SU-DHL-6 (cell line): ENCODE results near the gene TMEM38B.
"Not testable (repeated sequence)": the region's sequence is repeated elsewhere in the genome, so short reads cannot be mapped to it uniquely, and the experiment has no call there.

Experiments used
- H2AFZ ChIP-seq: fragments of 200-600 bp; sonication (generic); 2 replicates; pipeline ENCODE4 v1.6.1; 2014; ENCODE audit warnings: low read depth, mild to moderate bottlenecking, moderate library complexity, mixed read lengths, antibody characterized with exemption, low read length; ENCODE audit not compliant: severe bottlenecking
- H3F3A ChIP-seq: fragments of 200-600 bp; shearing (Covaris generic); 2 replicates; pipeline ENCODE4 v1.6.0; 2016; ENCODE audit warnings: antibody characterized with exemption, mild to moderate bottlenecking; ENCODE audit not compliant: insufficient read depth
- H3K27ac ChIP-seq: fragments of 200-600 bp; sonication (generic); 2 replicates; pipeline ENCODE4 v1.5.1; 2016; ENCODE audit warnings: low read depth, mild to moderate bottlenecking, low read length, moderate library complexity, mixed read lengths
- H3K27me3 ChIP-seq: fragments of 200-600 bp; sonication (generic), shearing (Covaris generic); 2 replicates; pipeline ENCODE4 v1.6.0; 2014; ENCODE audit warnings: mild to moderate bottlenecking, low read length
- H3K36me3 ChIP-seq: fragments of 200-600 bp; sonication (generic); 2 replicates; pipeline ENCODE4 v1.6.1; 2014; ENCODE audit warnings: mild to moderate bottlenecking, low read length, mixed read lengths
- H3K4me2 ChIP-seq: fragments of 300-600, 200-600 bp; shearing (Covaris generic), sonication (generic); 2 replicates; pipeline ENCODE4 v1.6.0; 2014; ENCODE audit warnings: low read length, low read depth, mild to moderate bottlenecking; ENCODE audit not compliant: poor library complexity, severe bottlenecking
- H3K4me3 ChIP-seq: fragments of 200-600 bp; sonication (generic); 2 replicates; pipeline ENCODE4 v1.5.1; 2014; ENCODE audit warnings: antibody characterized with exemption, low read length, mild to moderate bottlenecking, mixed read lengths; ENCODE audit not compliant: insufficient read depth, poor library complexity, severe bottlenecking
- H3K79me2 ChIP-seq: fragments of 200-600 bp; sonication (generic); 2 replicates; pipeline ENCODE4 v1.6.1; 2014; ENCODE audit warnings: mild to moderate bottlenecking, low read length, moderate library complexity; ENCODE audit not compliant: insufficient read depth
- H3K9ac ChIP-seq: fragments of 200-600 bp; sonication (generic); 2 replicates; pipeline ENCODE4 v1.7.0; 2014; ENCODE audit warnings: mild to moderate bottlenecking, low read length
- H3K9me2 ChIP-seq: fragments of 200-600 bp; sonication (generic); replicated peaks from 2 replicates; pipeline ENCODE4 v1.6.1; 2014; ENCODE audit warnings: low read length; ENCODE audit not compliant: insufficient read depth
- H3K9me3 ChIP-seq: fragments of 200-600 bp; sonication (generic); 2 replicates; pipeline ENCODE4 v1.6.1; 2014; ENCODE audit warnings: low read length, mixed read lengths; ENCODE audit not compliant: insufficient read depth
- H4K20me1 ChIP-seq: fragments of 200-600 bp; sonication (generic); 2 replicates; pipeline ENCODE4 v1.6.1; 2014; ENCODE audit warnings: low read depth, mild to moderate bottlenecking, antibody characterized with exemption, low read length, moderate library complexity, mixed read lengths
- CTCF ChIP-seq: fragments of 200-600 bp; sonication (generic); IDR thresholded peaks from one replicate; pipeline ENCODE4 v1.5.1; 2017; ENCODE audit warnings: antibody characterized with exemption, mild to moderate bottlenecking, low read length, moderate library complexity; ENCODE audit not compliant: insufficient read depth, poor library complexity, severe bottlenecking
- EZH2phosphoT487 ChIP-seq: fragments of 200-600 bp; sonication (generic), shearing (Covaris generic); conservative IDR thresholded peaks from 2 replicates; pipeline ENCODE4 v1.6.1; 2018; ENCODE audit warnings: mild to moderate bottlenecking, antibody characterized with exemption, low read length, moderate library complexity, mixed read lengths

Gene TMEM38B

GRCh38 chr9:105700668-105701067 lies 6.3 kb downstream of the TMEM38B start:
- H2AFZ ChIP-seq, result no peak overlapping the region
- no peak overlapping the region for H3K9ac ChIP-seq
- no peak for TF ChIP-seq EZH2phosphoT487
- no peak for TF ChIP-seq CTCF
- H4K20me1 ChIP-seq, result 0 out of 2 replicates have a peak, but pooled peaks cover 14% of the 10 kb centered on the region
- H3K27me3 ChIP-seq, result no peaks in the 10 kb centered on the region
- no peaks in the 10 kb centered on the region for H3K9me2 ChIP-seq
- H3K36me3 ChIP-seq, result 0 out of 2 replicates have a peak, but pooled peaks cover 6% of the 10 kb centered on the region
- peaks cover 71% of the 10 kb centered on the region for H3K79me2 ChIP-seq
- H3K4me2 ChIP-seq, result no peak overlapping the region
- no peak overlapping the region for H3K27ac ChIP-seq
- no peaks in the 10 kb centered on the region for H3F3A ChIP-seq
- H3K4me3 ChIP-seq, result no peak overlapping the region
- no peaks in the 10 kb centered on the region for H3K9me3 ChIP-seq

- no peaks in the 10 kb centered on the region for H3K9me3 ChIP-seq
- H3K9ac ChIP-seq, result no peak overlapping the region
- H2AFZ ChIP-seq, result no peak overlapping the region
- no peaks in the 10 kb centered on the region for H3K9me2 ChIP-seq
- TF ChIP-seq CTCF, result no peak
- TF ChIP-seq EZH2phosphoT487, result no peak
- H3K79me2 ChIP-seq, result peaks cover 71% of the 10 kb centered on the region
- no peak overlapping the region for H3K27ac ChIP-seq
- 0 out of 2 replicates have a peak, but pooled peaks cover 14% of the 10 kb centered on the region for H4K20me1 ChIP-seq
- 0 out of 2 replicates have a peak, but pooled peaks cover 6% of the 10 kb centered on the region for H3K36me3 ChIP-seq
- no peak overlapping the region for H3K4me3 ChIP-seq
- no peak overlapping the region for H3K4me2 ChIP-seq
- no peaks in the 10 kb centered on the region for H3K27me3 ChIP-seq
- H3F3A ChIP-seq, result no peaks in the 10 kb centered on the region
Observed at GRCh38 chr9:105701145-105701544, 6.8 kb downstream of the TMEM38B start.

- Histone ChIP-seq H4K20me1 (0 out of 2 replicates have a peak, but pooled peaks cover 14% of the 10 kb centered on the region), H3K27me3 (no peaks in the 10 kb centered on the region), H3K4me2 (no peak overlapping the region), H3K36me3 (0 out of 2 replicates have a peak, but pooled peaks cover 6% of the 10 kb centered on the region), H2AFZ (no peak overlapping the region), H3K9me2 (no peaks in the 10 kb centered on the region), H3K27ac (no peak overlapping the region), H3K4me3 (no peak overlapping the region), H3K9me3 (no peaks in the 10 kb centered on the region), H3K9ac (no peak overlapping the region), H3K79me2 (peaks cover 61% of the 10 kb centered on the region), H3F3A (no peaks in the 10 kb centered on the region)
- TF ChIP-seq EZH2phosphoT487, result no peak
- no peak for TF ChIP-seq CTCF
Observed at GRCh38 chr9:105702207-105702606, 7.9 kb downstream of the TMEM38B start.

- not testable (repeated sequence) for H3K9me3 ChIP-seq, H3K4me2 ChIP-seq, H3F3A ChIP-seq, H3K27ac ChIP-seq, H3K9me2 ChIP-seq, H4K20me1 ChIP-seq, H3K36me3 ChIP-seq, H3K4me3 ChIP-seq, H2AFZ ChIP-seq, H3K9ac ChIP-seq, H3K27me3 ChIP-seq
- peaks cover 46% of the 10 kb centered on the region for H3K79me2 ChIP-seq
Observed at GRCh38 chr9:105703638-105704037, 9.3 kb downstream of the TMEM38B start.
